Activated naive CD4-positive, alpha-beta T cell treated with Interleukin-2 at 50 U/mL for 16 hours (primary cell): ENCODE measurements around the gene CD53.

Experiments
- DNase-seq: peaks from one replicate; pipeline ENCODE4 v3.0.0-alpha.2; 2020

CD53 gene

GRCh38 chr1:110876748-110877341 lies 3.9 kb downstream of the CD53 start:
- no peak for DNase-seq

GRCh38 chr1:110877364-110877763 lies 4.4 kb downstream of the CD53 start:
- DNase-seq = no peak

GRCh38 chr1:110877776-110878175 lies 4.8 kb downstream of the CD53 start:
- DNase-seq = no peak

- DNase-seq = no peak
These were observed 5.6 kb downstream of the CD53 start for GRCh38 chr1:110878591-110878990.

- no peak for DNase-seq
These were observed 6.0 kb downstream of the CD53 start for GRCh38 chr1:110878993-110879392.

GRCh38 chr1:110879758-110880606 lies 7.0 kb downstream of the CD53 start:
- DNase-seq = peak; percentile 69

GRCh38 chr1:110880708-110881374 lies 7.9 kb downstream of the CD53 start:
- DNase-seq = peak; percentile 53

- DNase-seq = no peak
These were observed 15.1 kb downstream of the CD53 start for GRCh38 chr1:110888049-110888448.

- no peak for DNase-seq
These were observed 15.7 kb downstream of the CD53 start for GRCh38 chr1:110888641-110889040.

GRCh38 chr1:110890474-110891196 lies 17.7 kb downstream of the CD53 start:
- no peak for DNase-seq

- DNase-seq = no peak
These were observed 21.1 kb downstream of the CD53 start for GRCh38 chr1:110893908-110894490.

GRCh38 chr1:110896090-110896489 lies 23.1 kb downstream of the CD53 start:
- no peak for DNase-seq

GRCh38 chr1:110897681-110898080 lies 24.7 kb downstream of the CD53 start:
- no peak for DNase-seq

GRCh38 chr1:110898734-110899457 lies 25.9 kb downstream of the CD53 start:
- no peak for DNase-seq

GRCh38 chr1:110899458-110899843 lies 26.5 kb downstream of the CD53 start:
- DNase-seq = no peak

- no peak for DNase-seq
These were observed 30.0 kb downstream of the CD53 start for GRCh38 chr1:110902820-110903463.

- no peak for DNase-seq
These were observed 31.0 kb downstream of the CD53 start for GRCh38 chr1:110903853-110904500.

GRCh38 chr1:110912784-110913183 lies 39.8 kb downstream of the CD53 start:
- no peak for DNase-seq

GRCh38 chr1:110914676-110915075 lies 41.7 kb downstream of the CD53 start:
- DNase-seq = no peak

- no peak for DNase-seq
These were observed 42.9 kb downstream of the CD53 start for GRCh38 chr1:110915804-110916203.

GRCh38 chr1:110916274-110916668 lies 43.3 kb downstream of the CD53 start:
- DNase-seq = no peak
